Nephron progenitor cell (in vitro differentiated cells): ENCODE measurements around the gene EFNA5.

ENCODE experiments used
- DNase-seq: peaks from one replicate; pipeline ENCODE4 v3.0.0; 2021
- H3K27ac Mint-ChIP-seq: 2 replicates; pipeline ENCODE4 v1.8.0; 2021; ENCODE audit warnings: mild to moderate bottlenecking, moderate library complexity, mixed read lengths
- H3K27me3 Mint-ChIP-seq: 2 replicates; pipeline ENCODE4 v1.8.0; 2021; ENCODE audit warnings: mild to moderate bottlenecking, low read depth, mixed read lengths; ENCODE audit not compliant: poor library complexity
- H3K36me3 Mint-ChIP-seq: 2 replicates; pipeline ENCODE4 v1.8.0; 2021; ENCODE audit warnings: low read depth, mixed read lengths
- H3K4me1 Mint-ChIP-seq: 2 replicates; pipeline ENCODE4 v1.8.0; 2021; ENCODE audit warnings: mixed read lengths
- H3K4me3 Mint-ChIP-seq: 2 replicates; pipeline ENCODE4 v1.8.0; 2021; ENCODE audit warnings: mild to moderate bottlenecking, moderate library complexity, mixed read lengths
- H3K9me3 Mint-ChIP-seq: 2 replicates; pipeline ENCODE4 v1.8.0; 2021; ENCODE audit warnings: mild to moderate bottlenecking, moderate library complexity, mixed read lengths
- TF ChIP-seq, protein P1 (sequence below): fragments of 200-600 bp; sonication (generic); IDR thresholded peaks from 2 replicates; pipeline ENCODE4 v1.5.0; 2021; ENCODE audit warnings: antibody characterized with exemption

Gene EFNA5

DNA sequence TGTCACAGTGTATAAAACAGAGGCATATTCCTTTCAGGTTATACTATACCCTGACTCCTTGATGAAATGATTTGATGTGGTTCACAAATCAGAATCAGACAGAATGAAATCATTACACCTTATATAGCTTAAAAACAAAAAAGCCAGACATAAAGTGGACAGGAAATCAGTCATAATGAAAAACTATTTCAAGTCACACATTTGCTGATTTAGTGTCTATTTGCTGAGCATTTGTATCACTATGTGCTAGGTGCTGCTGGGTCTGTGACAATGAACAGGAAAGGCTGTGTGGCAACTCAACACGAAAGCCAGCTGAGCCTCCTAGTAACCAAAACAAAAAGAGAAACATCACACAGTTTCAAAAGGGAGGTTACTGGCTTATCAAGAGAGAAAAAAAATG, 194.0 kb downstream of the EFNA5 start:
- Mint-ChIP-seq H3K27ac (peak overlapping the region; percentile 40), H3K4me3 (no peak overlapping the region), H3K27me3 (no peaks in the 10 kb centered on the region), H3K4me1 (peaks cover 41% of the 10 kb centered on the region), H3K36me3 (peaks cover 9% of the 10 kb centered on the region), H3K9me3 (no peaks in the 10 kb centered on the region)
- no peak for DNase-seq
- TF ChIP-seq, protein P1, sequence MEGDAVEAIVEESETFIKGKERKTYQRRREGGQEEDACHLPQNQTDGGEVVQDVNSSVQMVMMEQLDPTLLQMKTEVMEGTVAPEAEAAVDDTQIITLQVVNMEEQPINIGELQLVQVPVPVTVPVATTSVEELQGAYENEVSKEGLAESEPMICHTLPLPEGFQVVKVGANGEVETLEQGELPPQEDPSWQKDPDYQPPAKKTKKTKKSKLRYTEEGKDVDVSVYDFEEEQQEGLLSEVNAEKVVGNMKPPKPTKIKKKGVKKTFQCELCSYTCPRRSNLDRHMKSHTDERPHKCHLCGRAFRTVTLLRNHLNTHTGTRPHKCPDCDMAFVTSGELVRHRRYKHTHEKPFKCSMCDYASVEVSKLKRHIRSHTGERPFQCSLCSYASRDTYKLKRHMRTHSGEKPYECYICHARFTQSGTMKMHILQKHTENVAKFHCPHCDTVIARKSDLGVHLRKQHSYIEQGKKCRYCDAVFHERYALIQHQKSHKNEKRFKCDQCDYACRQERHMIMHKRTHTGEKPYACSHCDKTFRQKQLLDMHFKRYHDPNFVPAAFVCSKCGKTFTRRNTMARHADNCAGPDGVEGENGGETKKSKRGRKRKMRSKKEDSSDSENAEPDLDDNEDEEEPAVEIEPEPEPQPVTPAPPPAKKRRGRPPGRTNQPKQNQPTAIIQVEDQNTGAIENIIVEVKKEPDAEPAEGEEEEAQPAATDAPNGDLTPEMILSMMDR = no peak

DNA sequence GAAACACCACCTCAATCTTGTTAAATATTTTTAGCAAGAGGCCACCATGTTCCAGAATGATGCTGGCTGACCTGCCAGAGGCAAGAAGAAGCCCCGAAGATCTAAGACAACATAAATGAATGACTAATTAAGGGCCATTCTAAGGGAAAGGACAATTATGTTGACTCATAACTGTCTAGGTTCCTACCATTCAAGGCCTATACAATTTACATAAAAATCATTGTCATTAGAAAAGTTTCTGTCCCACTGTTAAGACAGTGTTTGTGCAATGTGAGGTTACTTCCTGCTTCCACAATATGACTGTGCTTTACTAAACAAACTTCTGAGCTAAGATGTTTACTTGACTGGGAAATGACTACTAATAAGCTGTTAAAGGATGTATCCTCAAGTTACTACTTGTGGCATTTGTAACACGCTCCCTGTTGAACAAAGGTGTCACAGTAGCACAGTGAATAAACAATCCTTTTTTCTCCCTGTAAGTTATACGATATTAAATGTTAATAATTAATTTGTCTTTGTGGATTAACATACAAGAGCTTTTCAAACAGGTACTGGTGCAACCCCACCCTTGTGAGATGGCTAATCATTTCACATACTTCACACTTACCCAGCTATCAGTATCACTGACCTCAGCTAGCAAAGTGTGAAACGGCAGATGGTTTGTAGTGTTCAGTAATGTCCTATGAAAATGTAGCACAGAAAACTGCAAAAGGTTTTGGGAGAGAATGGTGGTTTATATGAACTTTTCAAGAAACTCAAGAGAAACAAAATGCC, 195.8 kb downstream of the EFNA5 start:
- Mint-ChIP-seq H3K27me3 (no peaks in the 10 kb centered on the region), H3K27ac (no peak overlapping the region), H3K36me3 (no peaks in the 10 kb centered on the region), H3K4me3 (no peak overlapping the region), H3K9me3 (no peaks in the 10 kb centered on the region), H3K4me1 (peaks cover 33% of the 10 kb centered on the region)
- TF ChIP-seq, protein P1 = no peak
- DNase-seq = no peak

DNA sequence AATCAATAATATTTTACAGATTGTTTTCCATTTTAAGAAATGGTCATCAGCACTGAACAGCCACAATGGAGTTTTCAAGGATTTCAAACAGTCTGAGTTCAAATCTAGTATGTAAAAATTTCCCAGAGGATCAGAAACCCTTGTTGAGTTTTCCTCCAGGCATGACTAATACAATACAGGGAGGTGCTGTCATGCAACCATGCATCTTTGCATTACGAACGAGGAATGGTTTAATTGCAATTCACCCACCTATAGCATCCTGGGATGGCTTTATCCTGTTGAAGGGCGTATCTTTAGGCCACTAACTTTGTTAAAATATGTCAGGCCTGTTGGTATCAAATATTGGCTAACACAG, 196.4 kb downstream of the EFNA5 start:
- no peaks in the 10 kb centered on the region for H3K36me3 Mint-ChIP-seq
- no peak for DNase-seq
- TF ChIP-seq, protein P1 = no peak
- H3K9me3 Mint-ChIP-seq = no peaks in the 10 kb centered on the region
- H3K27ac Mint-ChIP-seq = no peak overlapping the region
- peaks cover 35% of the 10 kb centered on the region for H3K4me1 Mint-ChIP-seq
- no peak overlapping the region for H3K4me3 Mint-ChIP-seq
- H3K27me3 Mint-ChIP-seq = no peaks in the 10 kb centered on the region

DNA sequence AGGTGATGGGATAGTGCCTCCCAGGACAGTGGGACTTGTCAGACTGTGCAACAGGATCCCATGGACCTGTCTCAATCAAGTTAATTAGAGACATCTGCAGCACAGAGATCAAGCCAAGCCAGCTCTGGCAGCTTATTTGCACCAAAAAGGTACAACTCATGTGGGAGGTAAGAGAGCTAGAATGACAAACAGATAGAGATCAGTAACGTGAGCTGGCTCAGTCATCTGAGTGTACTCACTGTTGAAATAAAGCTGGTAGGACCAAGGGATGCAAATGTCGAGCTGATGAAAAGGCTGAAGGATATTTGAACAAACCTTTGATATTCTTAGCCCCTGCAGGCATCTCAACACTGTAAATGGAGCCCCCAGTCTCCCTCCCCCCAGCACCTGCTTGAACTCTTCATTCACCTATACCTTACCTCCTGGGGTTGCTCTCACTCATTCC, 198.1 kb downstream of the EFNA5 start:
- DNase-seq = no peak
- peak overlapping the region; percentile 33 for H3K27ac Mint-ChIP-seq

DNA sequence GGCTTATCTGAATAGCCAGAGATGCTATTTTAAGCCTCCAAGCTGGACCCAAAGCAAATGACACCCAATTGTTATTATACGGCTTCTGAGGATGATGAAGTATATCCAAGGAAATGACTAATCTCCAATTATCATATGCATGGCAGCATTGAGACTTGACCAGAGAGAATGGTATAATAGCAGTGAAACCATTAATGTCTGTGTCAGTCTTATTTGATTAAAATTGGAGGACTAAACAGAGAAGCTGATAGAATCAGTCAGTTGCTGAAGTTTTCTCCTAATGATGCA, 200.5 kb downstream of the EFNA5 start:
- TF ChIP-seq, protein P1 = no peak
- no peaks in the 10 kb centered on the region for H3K27me3 Mint-ChIP-seq
- no peak overlapping the region for H3K27ac Mint-ChIP-seq
- H3K9me3 Mint-ChIP-seq = no peaks in the 10 kb centered on the region
- H3K4me3 Mint-ChIP-seq = no peak overlapping the region
- peaks cover 53% of the 10 kb centered on the region for H3K4me1 Mint-ChIP-seq
- no peak for DNase-seq
- H3K36me3 Mint-ChIP-seq = no peaks in the 10 kb centered on the region

More for the DNA sequence above, 198.1 kb downstream of the EFNA5 start:
- Mint-ChIP-seq H3K4me3 (no peak overlapping the region), H3K27me3 (no peaks in the 10 kb centered on the region), H3K9me3 (no peaks in the 10 kb centered on the region), H3K36me3 (no peaks in the 10 kb centered on the region), H3K4me1 (peaks cover 35% of the 10 kb centered on the region)
- TF ChIP-seq, protein P1 = no peak
